Stimulated activated CD8-positive, alpha-beta memory T cell treated with anti-CD3 and anti-CD28 coated beads, Interleukin-4, amount 100 ng/mL, for 1 hour (primary cell): Measurements from ENCODE around the gene HOMEZ.
"Not testable (repeated sequence)": the region's sequence is repeated elsewhere in the genome, so short reads cannot be mapped to it uniquely, and the experiment has no call there.

Experiments used
- DNase-seq, 2 donors: peaks; one replicate each; pipeline ENCODE4 v3.0.0-alpha.2; 2020; ENCODE audit warnings: low read depth in 2 of 2, low spot score in 1 of 2

The HOMEZ gene, protein sequence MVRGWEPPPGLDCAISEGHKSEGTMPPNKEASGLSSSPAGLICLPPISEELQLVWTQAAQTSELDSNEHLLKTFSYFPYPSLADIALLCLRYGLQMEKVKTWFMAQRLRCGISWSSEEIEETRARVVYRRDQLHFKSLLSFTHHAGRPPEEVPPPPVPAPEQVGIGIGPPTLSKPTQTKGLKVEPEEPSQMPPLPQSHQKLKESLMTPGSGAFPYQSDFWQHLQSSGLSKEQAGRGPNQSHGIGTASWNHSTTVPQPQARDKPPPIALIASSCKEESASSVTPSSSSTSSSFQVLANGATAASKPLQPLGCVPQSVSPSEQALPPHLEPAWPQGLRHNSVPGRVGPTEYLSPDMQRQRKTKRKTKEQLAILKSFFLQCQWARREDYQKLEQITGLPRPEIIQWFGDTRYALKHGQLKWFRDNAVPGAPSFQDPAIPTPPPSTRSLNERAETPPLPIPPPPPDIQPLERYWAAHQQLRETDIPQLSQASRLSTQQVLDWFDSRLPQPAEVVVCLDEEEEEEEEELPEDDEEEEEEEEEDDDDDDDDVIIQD

GRCh38 chr14:23286020-23286901 is at the start of gene HOMEZ:
HOMEZ (minus strand) TSS chr14:23286132; CDS start chr14:23285952, 180 bp downstream.
- peak; percentile 96 for DNase-seq

- DNase-seq, result no peak
Observed at GRCh38 chr14:23335623-23336022, 49.7 kb upstream of the HOMEZ start.

- DNase-seq, result no peak
Observed at GRCh38 chr14:23327947-23328744, 42.2 kb upstream of the HOMEZ start.

DNA sequence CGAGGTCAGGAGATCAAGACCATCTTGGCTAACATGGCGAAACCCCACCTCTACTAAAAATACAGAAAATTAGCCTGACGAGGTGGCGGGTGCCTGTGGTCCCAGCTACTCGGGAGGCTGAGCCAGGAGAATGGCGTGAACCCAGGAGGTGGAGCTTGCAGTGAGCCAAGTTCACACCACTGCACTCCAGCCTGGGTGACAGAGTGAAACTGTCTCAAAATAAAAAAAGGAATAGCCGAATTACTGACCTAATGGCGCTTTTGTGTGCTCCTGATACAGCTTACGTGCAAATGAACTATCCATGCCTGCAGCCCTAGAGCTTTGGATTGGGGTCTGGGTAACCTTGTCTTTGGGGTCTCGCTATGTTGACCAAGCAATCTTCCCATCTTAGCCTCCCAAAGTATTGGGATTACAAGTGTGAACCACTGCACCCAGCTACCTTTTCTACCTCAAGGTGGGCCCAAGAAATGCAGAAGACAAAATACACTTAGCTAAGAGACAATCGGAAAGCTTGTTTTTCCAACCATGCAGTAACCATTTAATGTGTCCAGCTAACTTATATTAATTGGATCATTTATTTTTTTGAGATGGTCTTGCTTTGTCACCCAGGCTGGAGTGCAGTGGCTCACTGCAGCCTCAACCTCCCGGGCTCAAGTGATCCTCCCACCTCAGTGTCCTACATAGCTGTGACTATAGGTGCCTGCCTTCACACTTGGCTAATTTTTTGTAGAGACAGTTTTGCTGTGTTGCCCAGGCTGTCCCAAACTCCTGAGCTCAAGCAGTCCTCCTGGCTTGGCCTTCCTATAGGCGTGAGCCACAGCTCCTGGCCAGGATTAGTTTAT is 40.8 kb upstream of the HOMEZ start:
- DNase-seq, result no peak

GRCh38 chr14:23325746-23326145 is 39.8 kb upstream of the HOMEZ start:
- not testable (repeated sequence) for DNase-seq

DNA sequence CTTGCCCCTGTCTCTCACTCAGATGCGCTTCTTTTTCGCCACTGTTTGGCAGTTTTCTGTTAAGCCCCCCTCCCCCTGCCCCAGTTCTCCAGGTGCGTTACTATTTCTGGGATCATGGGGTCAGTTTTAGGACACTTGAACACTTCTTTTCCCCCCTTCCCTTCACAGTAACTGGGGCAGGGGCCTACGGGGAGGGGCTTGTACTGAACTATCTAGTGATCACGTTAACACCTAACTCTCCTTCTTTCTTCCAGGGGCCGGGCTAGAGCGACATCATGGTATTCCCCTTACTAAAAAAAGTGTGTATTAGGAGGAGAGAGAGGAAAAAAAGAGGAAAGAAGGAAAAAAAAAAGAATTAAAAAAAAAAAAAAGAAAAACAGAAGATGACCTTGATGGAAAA is 39.1 kb upstream of the HOMEZ start:
- no peak for DNase-seq

GRCh38 chr14:23324455-23324846 is 38.5 kb upstream of the HOMEZ start:
- DNase-seq, result no peak

- no peak for DNase-seq
Observed at GRCh38 chr14:23323838-23324454, 38.0 kb upstream of the HOMEZ start.

DNA sequence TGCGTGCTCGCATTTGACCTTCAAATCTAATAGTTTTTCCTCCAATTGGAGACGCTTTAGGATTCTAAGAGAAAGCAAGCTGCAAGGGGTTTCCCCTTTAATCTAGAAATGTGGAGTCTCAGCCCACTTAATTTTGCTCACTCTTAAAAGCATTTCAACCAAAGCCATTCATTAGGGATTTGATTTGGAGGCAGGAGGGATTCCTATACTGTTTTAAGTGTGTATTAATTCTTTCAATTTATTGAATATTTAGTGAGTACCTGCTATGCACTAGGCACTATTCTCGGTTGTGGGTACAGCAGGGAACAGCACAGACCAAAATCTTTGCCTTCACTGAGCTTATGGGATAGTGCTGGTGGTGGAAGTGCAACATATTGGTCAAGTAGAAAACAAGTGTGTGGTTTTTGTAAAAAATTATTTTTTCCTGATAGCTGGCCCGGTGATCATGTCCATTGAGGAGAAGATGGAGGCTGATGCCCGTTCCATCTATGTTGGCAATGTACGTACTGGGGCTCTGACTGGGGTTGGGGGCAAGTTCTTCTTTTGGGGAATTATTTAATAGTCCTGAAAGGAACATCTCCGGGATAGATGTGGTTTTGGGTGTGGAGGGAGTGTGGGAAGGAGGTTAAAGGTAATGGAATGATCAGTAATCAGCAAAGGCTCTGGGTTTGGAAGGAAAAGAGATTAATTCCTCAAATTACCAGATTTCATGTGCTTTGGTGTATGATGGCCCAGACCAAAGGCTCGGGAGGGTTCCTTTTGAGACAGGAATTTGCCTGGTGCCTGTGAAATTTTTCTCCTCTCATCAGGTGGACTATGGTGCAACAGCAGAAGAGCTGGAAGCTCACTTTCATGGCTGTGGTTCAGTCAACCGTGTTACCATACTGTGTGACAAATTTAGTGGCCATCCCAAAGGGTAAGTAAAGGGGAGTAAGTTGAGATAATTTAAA is 36.9 kb upstream of the HOMEZ start:
- no peak for DNase-seq

DNA sequence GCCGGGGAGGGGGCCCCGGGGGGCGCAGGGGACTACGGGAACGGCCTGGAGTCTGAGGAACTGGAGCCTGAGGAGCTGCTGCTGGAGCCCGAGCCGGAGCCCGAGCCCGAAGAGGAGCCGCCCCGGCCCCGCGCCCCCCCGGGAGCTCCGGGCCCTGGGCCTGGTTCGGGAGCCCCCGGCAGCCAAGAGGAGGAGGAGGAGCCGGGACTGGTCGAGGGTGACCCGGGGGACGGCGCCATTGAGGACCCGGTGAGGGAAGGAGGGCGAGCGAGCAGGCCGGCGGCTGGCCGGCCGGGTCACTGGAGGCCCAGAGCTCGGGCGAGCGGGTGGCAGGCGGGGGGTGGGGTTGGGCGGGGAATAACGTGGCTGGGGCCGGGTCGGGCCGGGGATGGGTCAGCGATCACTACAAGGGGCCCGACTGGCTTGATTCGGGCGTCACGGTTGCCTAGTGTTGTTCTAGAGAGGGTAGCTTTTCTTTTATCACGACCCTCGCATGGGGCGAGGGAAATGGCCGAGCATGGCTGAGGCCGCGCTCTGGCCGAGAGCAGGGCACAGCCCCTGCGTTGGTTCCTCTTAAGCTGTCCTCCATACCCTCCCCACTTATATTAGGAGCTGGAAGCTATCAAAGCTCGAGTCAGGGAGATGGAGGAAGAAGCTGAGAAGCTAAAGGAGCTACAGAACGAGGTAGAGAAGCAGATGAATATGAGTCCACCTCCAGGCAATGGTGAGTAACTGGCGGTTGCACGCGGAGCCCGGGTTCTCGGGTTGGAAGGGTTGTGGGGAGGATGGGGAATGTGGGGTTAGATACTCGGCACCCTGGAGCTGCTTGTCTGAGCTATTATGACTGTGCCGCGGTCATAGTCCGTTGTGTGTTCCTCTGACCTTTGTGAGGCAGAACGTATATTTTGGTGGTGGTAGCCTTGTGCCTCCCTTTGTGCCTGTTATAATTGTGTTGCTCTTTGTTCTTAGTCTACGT is 35.9 kb upstream of the HOMEZ start:
- no peak for DNase-seq

GRCh38 chr14:23320584-23321571 is 34.9 kb upstream of the HOMEZ start, which contains the start of gene PABPN1:
PABPN1 (plus strand) TSS chr14:23321457; CDS start chr14:23321470, 13 bp downstream.
- peak; percentile 90 to 95 for DNase-seq

GRCh38 chr14:23319746-23320583 is 34.0 kb upstream of the HOMEZ start:
- no peak for DNase-seq

DNA sequence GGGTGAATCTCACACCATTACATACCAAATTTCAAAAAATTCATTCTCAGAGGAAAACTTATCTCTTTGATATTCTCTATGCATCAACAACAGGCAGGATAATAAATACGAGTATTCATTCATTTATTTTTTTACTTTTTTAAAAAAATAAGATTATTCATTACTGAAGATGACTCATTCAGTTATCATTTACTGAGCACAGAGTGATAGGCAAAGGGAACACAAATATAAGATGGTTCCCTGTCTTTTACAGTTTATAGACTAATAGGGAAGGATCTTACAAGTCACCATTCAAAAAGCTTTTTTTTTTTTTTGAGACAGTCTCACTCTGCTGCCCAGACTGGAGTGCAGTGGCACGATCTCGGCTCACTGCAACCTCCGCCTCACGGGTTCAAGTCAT is 30.4 kb upstream of the HOMEZ start:
- DNase-seq, result no peak

GRCh38 chr14:23310546-23310945 is 24.6 kb upstream of the HOMEZ start:
- DNase-seq, result no peak
